LHCN-M2 (cell line): Measurements from ENCODE around the gene GALNT1. TPM values are rescaled to one million over a fixed set of nuclear protein-coding genes. Genes with fewer than 3 reads are reported as not detected.

ENCODE experiments used
- DNase-seq: peaks from one replicate; pipeline ENCODE4 v3.0.0-alpha.2; 2012; ENCODE audit warnings: low read depth
- total RNA-seq: library from RNA; depleted of rRNA; stranded (reverse); fragments of >200 nt; gene quantifications from 2 replicates; pipeline ENCODE4 v1.2.3, GENCODE V29; 2014

The GALNT1 gene
- total RNA-seq, 1 experiment from 2014 or later = 94.3 TPM

DNA sequence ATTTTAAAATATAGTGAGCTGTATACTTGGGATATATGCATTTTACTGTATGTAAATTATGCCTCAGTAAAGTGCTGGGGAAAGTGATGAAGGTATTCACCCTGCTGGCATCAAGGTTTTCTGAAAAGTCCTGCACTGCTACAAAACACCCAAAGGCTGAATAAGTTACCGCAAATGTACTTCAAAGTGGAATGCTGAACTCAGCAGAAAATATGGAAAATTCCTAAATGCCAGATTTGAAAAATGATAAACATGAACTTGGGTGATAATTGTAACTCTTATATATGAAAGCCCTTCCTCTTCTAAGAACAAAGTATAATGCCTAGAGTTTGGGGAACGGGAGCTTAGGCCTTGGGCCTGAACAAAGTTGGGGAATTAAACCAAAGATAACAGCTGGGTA lies 133.0 kb downstream of the GALNT1 start:
- DNase-seq = no peak

DNA sequence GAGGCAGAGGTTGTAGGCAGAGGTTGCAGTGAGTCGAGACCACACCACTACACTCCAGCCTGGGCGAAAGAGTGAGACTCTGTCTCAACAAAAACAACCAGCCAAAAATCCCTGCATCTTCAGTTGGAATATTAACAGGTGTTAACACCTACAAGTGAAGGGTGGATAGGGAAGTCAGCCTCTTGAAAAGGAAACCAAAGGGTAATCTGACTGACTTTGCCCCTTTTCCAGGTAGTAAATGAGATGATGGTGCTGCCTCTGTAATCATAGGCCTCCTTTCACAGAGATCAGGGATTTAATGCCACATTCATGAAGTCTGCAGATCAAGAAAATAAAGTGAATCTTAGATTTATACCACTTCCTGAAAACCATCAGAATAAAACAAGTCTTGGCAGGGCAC lies 133.6 kb downstream of the GALNT1 start:
- DNase-seq = no peak

DNA sequence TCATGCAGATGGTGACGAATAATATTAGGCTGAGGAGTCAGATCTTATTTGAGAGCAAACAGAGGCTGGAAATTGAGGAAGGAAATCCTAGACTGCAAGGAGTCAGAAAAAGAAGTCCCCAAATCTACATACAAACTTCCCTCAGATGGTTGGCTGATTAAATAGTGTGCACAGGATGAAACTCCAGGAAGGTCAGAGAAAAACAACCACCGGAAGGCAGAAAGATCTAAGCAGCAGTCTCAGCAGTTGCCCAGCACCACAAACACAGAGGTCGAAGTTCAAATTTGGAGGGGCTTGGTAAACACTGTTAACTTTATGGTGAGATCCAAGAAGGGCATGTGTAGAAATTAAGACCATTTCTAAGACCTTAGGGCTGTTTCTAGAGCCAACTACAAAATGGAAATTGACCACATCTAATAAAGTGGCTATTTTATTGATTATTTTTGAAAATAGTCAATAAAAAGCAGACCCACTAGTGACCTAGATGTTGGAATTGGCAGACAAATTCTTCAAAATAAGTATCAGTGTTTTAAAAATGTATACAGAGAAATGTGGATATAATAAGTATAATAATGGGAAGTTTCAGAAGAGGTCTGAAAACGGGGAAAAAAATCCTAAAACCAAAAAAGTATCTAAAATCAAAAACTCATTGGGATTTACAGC lies 134.8 kb downstream of the GALNT1 start:
- DNase-seq = no peak

DNA sequence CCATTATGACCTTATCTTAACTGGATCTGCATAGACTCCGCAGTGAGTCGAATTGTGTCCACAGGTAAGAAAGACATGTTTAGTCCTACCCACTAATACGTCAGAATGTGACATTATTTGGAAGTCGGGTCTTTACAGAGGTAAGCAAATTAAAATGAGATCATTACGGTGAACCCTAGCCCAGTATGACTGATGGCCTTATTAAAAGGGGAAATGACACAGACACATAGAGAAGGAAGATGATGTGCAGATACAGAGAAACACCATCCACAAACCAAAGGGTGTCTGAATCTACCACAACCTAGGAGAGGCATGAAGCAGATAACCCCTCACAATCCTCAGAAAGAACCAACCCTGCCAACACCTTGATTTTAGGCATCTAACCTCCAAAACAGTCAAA lies 135.6 kb downstream of the GALNT1 start:
- no peak for DNase-seq

DNA sequence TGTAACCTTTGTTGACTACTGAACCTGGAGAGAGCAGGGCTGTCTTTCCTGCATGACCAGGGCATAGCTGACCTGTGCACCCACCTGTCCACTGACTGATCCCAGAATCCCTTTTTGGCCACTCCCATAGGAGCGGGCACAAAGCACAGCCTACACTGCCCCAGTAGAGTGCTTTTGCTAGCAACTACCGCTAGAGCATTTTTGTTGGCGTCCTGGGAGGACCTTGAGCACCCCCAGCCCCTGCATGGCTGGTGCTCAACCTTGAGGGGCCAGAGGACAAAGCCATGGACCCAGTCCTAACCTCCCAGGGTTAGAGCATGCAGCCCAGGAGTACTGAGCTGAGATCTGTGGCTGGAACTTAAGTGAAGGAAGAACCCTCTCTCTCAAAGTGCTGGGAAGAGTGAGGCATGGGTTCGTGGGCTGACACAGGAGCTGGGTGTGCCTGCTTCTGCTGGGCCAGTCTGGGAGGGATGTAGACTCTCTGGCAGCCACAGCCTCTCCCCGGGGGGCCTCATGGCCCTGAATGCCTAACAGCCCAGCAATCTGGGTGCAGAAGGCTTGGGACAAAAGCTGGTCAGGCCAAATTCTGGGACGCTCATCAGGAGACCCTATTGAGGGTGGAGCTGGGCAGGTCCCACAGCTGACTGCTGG lies 140.0 kb downstream of the GALNT1 start:
- DNase-seq = no peak

DNA sequence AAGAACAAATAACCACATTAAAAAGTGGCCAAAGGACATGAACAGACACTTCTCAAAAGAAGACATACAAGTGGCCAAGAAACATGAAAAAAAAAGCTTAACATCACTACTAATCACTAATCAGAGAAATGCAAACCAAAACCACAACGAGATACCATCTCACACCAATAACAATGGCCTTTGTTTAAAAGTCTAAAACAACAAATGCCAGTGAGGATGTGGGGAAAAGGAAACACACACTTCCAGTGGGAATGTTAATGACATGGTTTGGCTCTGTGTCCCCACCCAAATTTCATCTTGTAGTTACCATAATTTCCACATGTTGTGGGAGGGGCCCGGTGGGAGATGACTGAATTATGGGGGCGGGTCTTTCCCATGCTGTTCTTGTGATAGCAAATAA lies 147.1 kb downstream of the GALNT1 start:
- no peak for DNase-seq

DNA sequence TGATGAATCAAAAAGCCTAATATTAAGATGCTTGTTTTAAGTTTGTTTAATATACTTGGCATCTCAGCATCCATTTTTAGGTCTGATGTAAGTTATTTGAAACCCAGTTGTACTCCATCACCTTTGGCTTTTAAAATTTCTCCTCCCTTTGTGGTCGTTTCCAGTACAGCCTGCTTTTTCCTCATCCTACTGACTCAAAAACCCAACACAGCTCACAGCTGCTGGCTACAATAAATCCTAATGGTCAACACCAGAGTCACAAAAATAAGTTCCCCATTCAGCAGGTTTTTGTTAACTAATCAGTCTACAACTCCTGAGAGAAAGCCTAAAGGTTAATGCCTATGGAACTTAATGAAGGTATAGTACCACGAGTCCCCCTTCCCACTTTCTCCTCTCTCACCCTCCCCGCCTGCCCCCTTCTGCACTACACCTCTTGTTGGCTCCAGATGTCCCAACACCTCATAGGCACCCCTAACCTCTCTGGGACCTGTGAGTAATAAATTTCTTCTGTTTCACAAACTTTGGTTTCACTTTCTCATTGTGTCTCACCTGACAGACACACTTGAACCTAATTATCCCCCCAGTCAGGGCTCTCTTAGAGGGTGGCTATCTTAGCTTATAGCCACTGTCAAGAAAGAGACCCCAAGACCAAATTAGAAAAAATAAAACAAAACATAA lies 148.6 kb downstream of the GALNT1 start:
- DNase-seq = peak; percentile 51

DNA sequence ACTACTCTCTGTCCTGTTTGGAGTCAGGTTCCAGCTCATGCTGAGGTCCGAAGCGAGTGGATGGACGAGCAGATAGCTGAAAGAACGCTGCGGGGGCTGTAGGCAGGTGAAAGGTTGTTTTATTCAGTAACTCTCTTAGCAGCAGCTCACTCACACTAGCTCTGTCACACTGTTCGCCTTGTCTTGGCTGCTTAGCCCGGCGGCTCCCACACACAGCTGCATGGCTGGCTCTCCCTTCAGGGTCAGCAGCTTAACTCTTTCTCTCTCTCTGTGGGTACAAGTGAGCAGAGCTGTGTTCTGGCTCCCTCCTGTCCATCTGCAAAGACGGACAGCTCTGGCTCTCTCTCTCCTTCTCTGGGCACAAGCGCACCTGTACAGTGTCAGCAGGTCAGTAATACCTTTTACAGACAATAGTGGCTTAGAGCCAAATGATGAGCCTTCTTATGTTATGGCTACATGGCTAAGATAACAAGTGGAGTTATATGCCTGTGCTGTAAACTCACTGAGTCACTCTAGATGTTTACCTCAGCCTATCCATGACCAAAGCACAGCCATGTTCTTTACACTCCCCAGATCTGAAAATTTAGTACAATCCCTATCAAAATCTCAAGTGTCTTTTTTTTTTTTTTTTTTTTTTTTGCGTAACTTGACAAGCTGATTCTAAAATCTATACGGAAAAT lies 149.3 kb downstream of the GALNT1 start:
- DNase-seq = peak; percentile 26

DNA sequence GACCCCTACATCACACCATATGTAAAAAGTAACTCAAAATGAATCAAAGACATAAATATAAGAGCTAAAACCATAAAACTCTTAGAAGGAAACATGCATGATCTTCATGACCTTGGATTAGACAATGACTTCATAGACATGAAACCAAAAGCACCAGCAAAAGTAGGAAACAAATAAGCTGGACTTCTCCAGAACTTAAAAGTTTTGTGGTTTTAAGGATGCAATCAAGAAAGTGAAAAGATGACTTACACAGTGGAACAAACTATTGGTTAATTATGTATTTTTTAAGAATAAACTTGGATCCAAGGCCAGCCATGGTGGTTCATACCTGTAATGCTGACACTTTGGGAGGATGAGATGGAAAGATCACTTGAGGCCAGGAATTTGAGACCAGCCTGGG lies 150.2 kb downstream of the GALNT1 start:
- DNase-seq = no peak

DNA sequence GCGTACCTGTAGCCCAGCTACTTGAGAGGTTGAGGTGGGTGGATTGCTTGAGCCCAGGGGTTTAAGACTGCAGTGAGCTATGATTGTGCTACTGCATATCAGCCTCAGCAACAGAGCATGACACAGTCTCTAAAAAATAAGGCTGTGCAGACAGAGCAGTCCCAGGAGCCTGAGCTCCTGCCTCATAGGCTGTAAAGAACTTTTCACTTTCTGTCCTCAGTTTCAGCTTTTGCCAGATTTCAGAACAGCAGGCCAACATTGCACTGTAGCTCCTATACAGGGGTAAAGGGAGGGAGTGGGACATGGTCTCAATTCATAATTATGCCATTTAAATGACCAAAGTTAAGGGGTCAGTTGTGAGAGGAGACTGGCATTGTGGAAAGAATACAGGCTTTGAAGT lies 150.6 kb downstream of the GALNT1 start:
- DNase-seq = no peak

DNA sequence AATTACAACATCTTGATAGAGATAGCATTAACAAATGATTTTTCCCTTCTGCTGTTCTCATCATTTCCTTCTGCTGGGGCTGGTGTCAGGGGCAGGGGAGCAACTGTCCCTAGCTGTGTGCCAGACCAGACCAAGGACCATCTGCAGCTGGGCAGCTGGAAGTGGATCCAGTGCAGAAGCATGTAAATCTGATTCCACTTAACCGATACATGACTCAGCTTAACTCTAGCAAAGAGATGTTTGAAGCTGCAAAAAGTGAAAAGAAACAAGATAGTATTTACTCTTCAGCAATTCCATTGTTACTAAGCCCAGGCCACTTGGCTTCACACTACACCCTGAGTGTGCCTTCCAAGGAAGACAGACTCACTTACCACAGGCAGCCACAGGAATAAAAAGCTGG lies 151.1 kb downstream of the GALNT1 start:
- DNase-seq = peak; percentile 19

DNA sequence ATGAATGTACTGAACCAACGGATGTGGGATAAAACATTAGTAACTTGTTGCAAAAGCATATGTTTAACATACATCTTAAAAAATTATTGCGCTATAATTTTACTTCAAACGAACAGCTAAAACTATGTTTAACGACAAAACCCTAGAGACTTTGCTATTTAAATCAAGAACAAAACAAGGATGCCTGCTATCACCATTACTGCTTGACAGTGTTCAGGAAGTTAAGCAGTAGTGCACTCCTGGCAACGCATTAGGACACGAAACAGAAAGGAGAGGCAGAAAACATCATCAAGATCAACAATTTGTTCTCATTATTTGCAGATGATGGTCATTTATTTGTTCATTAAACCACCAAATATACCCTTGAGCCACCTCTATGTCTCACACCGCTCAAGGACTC lies 151.9 kb downstream of the GALNT1 start:
- no peak for DNase-seq

DNA sequence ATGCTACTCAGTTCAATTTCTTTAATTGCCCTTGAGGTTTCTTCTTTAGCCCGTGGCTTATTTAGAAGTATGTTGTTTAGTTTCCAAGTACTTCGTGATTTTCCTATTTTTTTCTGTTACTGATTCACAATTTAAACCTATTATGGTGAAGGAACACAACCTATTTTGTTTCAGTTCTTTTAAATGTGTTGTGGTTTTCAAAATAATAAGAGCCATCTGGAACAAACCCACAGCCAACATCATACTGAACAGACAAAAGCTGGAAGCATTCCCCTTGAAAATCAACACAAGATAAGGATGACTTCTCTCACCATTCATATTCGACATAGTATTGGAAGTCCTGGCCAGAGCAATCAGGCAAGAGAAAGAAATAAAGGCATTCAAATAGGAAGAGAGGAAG lies 155.2 kb downstream of the GALNT1 start:
- DNase-seq = no peak

DNA sequence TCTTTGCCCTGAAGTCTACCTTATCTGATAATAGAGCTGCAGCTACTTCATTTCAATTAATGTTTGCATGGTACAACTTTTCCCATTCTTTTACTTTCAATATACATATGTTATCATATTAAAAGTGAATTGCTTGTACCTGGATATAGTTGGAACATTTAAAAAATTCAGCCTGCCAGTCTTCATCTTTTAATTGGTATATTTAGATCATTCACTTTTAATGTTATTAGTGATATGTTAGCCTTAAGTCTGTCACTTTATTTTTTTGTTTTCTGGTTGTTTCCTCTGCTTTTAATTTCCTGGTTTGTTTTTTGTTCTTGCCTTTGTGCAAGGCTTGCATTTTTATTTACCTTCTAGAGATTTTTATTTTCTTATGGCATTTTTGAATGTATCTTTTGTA lies 158.2 kb downstream of the GALNT1 start:
- DNase-seq = no peak

DNA sequence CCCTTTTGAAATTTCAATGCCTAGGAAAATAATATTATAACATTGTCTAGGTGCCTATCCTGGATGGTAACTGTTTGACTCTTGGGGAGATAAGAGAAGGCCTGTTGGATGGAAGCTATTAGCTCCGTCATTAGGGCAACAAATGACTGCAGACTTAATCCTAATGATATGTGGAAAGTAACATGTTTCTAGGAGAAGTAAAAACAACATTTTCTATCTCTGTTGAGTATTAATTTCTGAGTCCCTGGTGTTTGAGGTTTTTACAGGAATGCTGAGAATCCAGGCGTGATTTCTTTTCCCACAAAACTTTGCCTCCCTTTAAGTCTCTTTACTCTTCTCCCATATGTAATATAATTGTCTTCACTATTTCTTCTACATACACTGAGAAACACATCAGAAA lies 159.1 kb downstream of the GALNT1 start:
- DNase-seq = no peak

DNA sequence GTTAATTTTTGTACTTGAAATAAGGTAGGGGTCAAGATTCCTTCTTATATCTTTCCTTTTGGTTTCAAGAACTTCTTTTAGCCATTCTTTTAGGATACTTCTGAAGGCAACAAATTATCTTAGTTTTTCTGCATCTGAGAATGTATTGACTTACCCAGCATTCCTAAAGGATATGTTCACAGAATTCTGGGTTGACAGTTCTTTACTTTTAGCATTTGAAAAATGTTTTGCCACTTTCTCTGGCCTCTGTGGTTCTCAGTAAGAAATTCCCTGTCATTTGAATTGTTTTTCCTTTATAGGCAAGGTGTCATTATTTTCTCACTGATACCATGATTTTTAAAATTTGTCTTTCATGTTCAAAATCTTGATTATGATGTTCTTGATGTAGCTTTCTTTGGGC lies 162.4 kb downstream of the GALNT1 start:
- no peak for DNase-seq

DNA sequence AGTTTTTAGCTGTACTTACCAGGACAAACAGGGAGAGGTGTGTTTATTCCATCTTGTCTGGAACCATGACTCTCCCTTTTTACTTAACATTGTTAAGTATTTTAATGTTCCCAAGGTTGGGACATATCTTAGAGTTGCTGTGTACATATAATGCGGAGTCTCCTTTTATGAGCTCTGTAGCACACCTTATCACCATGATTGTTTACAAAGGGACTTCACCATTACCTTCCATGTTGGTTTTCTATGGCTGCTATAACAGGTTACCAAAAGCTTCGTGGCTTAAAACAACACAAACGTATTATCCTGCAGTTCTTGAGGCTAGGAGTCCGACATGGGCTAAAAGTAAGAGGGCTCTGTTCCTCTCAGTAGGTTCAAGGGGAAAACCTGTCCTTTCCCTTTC lies 164.3 kb downstream of the GALNT1 start:
- DNase-seq = no peak

DNA sequence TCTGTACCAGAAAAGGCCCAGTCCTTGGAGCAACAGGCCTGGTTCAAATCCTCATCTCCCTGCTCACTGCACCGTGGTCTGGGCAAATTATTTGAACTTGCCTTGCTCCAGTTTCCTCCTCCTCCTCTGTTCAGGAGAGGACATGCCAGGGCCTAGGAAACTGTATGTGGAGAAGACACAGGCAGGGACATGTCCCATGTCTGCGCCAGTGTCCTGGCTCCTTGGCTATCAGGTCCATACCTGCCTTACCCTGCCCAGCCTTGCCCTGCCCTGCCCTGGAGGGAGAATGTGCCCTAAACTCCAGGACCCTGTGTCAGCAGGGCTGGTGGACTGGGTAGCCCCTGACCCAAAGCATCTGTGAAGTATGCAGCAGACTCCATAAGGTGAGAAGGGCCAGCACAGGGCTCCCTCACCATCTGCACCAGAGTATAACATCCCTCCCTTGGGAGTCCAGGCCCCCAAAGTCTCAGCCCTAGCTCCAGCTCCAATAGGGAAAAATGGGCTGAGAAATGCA lies 165.3 kb downstream of the GALNT1 start:
- DNase-seq = no peak

DNA sequence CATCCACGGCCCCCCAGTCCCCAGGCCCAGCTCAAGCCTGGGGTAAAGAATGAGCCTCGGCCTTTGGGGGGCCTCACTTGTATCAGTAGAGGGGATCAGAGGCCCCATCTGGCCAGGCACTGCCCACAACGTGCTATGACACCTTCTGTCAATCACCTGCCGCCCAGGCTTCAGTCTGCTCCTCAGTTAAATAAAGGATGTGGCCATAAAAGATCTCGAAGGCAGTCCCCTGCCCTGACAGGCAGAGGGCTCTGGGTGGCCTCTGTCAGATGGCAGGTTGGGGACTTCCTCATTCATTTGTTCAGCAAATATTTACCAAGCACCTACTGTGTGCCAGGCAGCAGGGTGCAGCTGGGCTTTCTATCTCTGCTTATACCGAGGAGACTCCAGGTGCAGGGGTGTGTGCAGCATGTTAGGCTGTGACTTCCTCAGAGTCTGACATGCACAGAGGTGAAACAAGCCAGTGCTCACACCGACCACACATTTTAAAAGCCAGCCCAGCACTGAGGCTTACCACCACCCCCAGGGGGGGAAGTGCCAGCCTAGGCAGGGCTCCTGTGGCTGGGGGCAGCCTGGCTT lies 166.4 kb downstream of the GALNT1 start:
- DNase-seq = no peak

DNA sequence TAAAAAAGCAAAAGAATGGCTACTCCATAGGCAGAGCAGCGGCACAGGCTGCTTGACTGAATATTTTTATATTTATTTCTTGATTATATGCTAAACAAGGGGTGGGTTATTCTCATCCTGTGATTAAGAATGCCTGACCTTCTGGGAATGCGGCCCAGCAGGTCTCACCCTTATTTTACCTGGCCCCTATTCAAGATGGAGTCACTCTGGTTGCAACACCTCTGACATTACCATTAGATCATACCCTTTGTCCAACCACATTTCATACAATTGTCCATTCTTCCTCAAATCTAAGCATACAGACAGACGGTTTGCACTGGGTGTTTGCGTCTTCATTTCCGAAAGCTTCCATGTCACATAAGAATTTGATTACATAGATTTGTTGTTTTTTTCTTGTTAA lies 168.2 kb downstream of the GALNT1 start:
- DNase-seq = no peak

DNA sequence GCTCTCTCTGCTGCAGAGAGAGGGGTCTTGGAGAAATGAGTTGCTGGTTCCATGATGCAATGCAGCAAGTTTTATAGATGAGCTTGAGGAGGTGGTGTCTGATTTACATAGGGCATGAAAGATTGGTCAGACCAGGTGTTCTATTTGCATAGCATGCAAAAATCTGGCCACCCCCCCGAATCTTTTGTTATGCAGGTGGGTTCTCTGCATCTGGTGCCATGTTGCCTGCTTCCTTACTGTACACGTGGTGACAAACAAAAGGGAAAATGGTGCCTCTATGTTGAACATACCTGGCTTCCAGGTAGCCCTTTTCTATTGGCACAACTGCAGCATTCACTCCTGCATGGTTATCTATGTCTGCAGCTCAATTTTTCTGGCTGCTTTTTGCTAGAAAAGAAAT lies 169.4 kb downstream of the GALNT1 start:
- no peak for DNase-seq

DNA sequence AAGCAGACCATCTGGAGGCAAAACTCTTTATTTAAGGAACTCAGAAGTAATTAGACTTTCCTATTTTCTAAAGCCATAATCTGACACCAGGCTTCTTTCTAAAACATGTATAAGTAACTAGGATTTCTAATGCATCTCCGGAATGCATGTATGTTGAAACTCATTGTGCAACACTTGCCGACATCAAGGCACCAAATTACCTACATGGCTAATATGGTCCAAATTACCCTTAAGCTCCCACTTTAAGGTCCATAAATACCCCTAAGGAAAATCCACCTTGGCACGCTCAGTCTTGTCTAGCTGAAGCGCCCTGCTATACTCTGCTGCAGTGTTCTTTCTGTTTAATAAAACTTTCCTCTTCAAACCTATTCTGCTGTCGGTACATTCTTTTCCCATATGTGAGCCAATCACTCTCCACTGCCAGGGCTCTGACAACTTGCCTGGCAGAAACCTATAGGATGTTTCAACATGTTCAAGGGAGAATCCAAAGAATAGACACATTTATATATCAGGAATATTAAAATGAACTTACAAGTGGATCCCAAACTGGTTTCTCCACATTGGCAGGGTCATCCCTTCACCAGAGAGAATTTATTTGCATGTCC lies 171.9 kb downstream of the GALNT1 start:
- DNase-seq = no peak
